HepG2 (cell line): ENCODE results near the gene CDC14B. TPM values are rescaled to one million over a fixed set of nuclear protein-coding genes. Genes with fewer than 3 reads are reported as not detected.

Experiments used
- ATF7-NPFF ChIP-seq: sonication (generic); formaldehyde crosslinking; IDR thresholded peaks from 2 replicates; pipeline ENCODE4 v1.8.1; 2023; ENCODE audit warnings: mild to moderate bottlenecking, low read depth, missing genetic modification reagents, moderate library complexity
- BRF2 ChIP-seq: sonication (generic); formaldehyde crosslinking; IDR thresholded peaks from 2 replicates; pipeline ENCODE4 v1.8.1; 2022; ENCODE audit warnings: mild to moderate bottlenecking, missing genetic modification reagents
- ETV5 ChIP-seq: IDR thresholded peaks from 2 replicates; pipeline ENCODE4 v1.6.1; 2018; ENCODE audit warnings: missing biosample characterization, missing genetic modification reagents, inconsistent platforms, borderline replicate concordance
- FOXK2 ChIP-seq: fragments of 450-650 bp; IDR thresholded peaks from 2 replicates; pipeline ENCODE4 v1.6.1; 2016
- GTF3A ChIP-seq: sonication (generic); formaldehyde crosslinking; conservative IDR thresholded peaks from 2 replicates; pipeline ENCODE4 v1.4.0; 2020; ENCODE audit warnings: mild to moderate bottlenecking, missing genetic modification reagents
- HMG20A ChIP-seq: IDR thresholded peaks from 2 replicates; pipeline ENCODE4 v1.6.1; 2016; ENCODE audit warnings: borderline replicate concordance
- KLF16 ChIP-seq, 2 experiments: sonication (generic) in 1 of 2; formaldehyde crosslinking in 1 of 2; IDR thresholded peaks; 2 replicates each; pipeline versions ENCODE4 v1.6.1 to v1.8.0; 2016 to 2023; ENCODE audit warnings: missing genetic modification reagents in 2 of 2, missing compliant biosample characterization in 1 of 2
- RFX5 ChIP-seq: IDR thresholded peaks from 2 replicates; pipeline ENCODE4 v1.6.1; 2011; ENCODE audit warnings: low read depth, low read length, improper control_type of control experiment
- RFXANK ChIP-seq: IDR thresholded peaks from 2 replicates; pipeline ENCODE4 v1.6.1; 2016
- SALL1 ChIP-seq: sonication (generic); formaldehyde crosslinking; IDR thresholded peaks from 2 replicates; pipeline ENCODE4 v1.8.0; 2022; ENCODE audit warnings: mild to moderate bottlenecking, missing genetic modification reagents
- SKI ChIP-seq: fragments of 450-650 bp; IDR thresholded peaks from one replicate; pipeline ENCODE4 v1.6.1; 2018; ENCODE audit warnings: mild to moderate bottlenecking; ENCODE audit not compliant: partially characterized antibody
- SNAPC4 ChIP-seq: sonication (generic); formaldehyde crosslinking; IDR thresholded peaks from 2 replicates; pipeline ENCODE4 v1.4.0; 2020; ENCODE audit warnings: mild to moderate bottlenecking, missing genetic modification reagents
- SP1 ChIP-seq, 2 experiments: fragments of 450-650 bp in 1 of 2; sonication (generic) in 1 of 2; formaldehyde crosslinking in 1 of 2; IDR thresholded peaks; 2 replicates each; pipeline versions ENCODE4 v1.4.0 to v1.6.1; 2016 to 2020; ENCODE audit warnings: missing genetic modification reagents in 1 of 2
- TGIF2 ChIP-seq: IDR thresholded peaks from 2 replicates; pipeline ENCODE4 v1.6.1; 2016; ENCODE audit warnings: control low read depth, missing compliant biosample characterization
- TP53 ChIP-seq: sonication (generic); formaldehyde crosslinking; conservative IDR thresholded peaks from 2 replicates; pipeline ENCODE4 v1.4.0; 2020; ENCODE audit warnings: missing genetic modification reagents
- ZIK1 ChIP-seq: sonication (generic); formaldehyde crosslinking; IDR thresholded peaks from 2 replicates; pipeline ENCODE4 v1.5.0; 2020; ENCODE audit warnings: mild to moderate bottlenecking, low read depth, missing genetic modification reagents, borderline replicate concordance
- ZNF292 ChIP-seq: sonication (generic); formaldehyde crosslinking; IDR thresholded peaks from 2 replicates; pipeline ENCODE4 v1.8.1; 2022; ENCODE audit warnings: mild to moderate bottlenecking, low read depth, missing genetic modification reagents, borderline replicate concordance
- ZNF382 ChIP-seq: sonication (generic); formaldehyde crosslinking; IDR thresholded peaks from 2 replicates; pipeline ENCODE4 v1.5.0; 2020; ENCODE audit warnings: missing genetic modification reagents, mild to moderate bottlenecking, borderline replicate concordance
- ZNF441 ChIP-seq: sonication (generic); formaldehyde crosslinking; IDR thresholded peaks from 2 replicates; pipeline ENCODE4 v1.7.0; 2021; ENCODE audit warnings: missing genetic modification reagents, borderline replicate concordance
- polyA plus RNA-seq, 8 experiments: library from polyadenylated mRNA; depleted of rRNA in 3 of 8; stranded (reverse) in 7 of 8; unstranded in 1 of 8; fragments of >200 nt; fragmentation: Illumina TruSeq in 4 of 8; extraction: Trizol in 4 of 8; gene quantifications; 2 replicates each; pipeline versions ENCODE4 v1.2.1 to v1.2.3, GENCODE V29; 2011 to 2016; ENCODE audit warnings: low read depth in 4 of 8, missing spikeins in 1 of 8, mixed read lengths in 1 of 8; ENCODE audit not compliant: insufficient read depth in 1 of 8
- total RNA-seq, 5 experiments: library from RNA; depleted of rRNA; stranded (reverse); fragments of >200 nt; fragmentation: Illumina TruSeq; extraction: Trizol; gene quantifications; 2 replicates each; pipeline ENCODE4 v1.2.3, GENCODE V29; 2016; ENCODE audit warnings: low read depth in 1 of 5
- TF ChIP-seq, protein P1 (sequence below): sonication (generic); formaldehyde crosslinking; IDR thresholded peaks from 2 replicates; pipeline ENCODE4 v1.4.0; 2020; ENCODE audit warnings: missing genetic modification reagents

Gene CDC14B
- total and polyA plus RNA-seq, 2 of the 13 experiments (the other 11 are each of a cell fraction or from before 2014, with no cell fraction given), result 25.8 to 33.3 TPM

- TF ChIP-seq ZNF382 (CRISPR knock-in tag) (no peak), SNAPC4 (CRISPR knock-in tag) (no peak), TGIF2 (CRISPR knock-in tag) (peak; percentile 70), KLF16 (CRISPR knock-in tag; IDR thresholded peaks at IDR 0.05) (peak in 1 of 2 experiments; percentile 70; a peak in 2 of 4 replicates), SKI (no peak), FOXK2 (no peak), ZIK1 (CRISPR knock-in tag) (no peak), ATF7-NPFF (CRISPR knock-in tag) (no peak), RFXANK (CRISPR knock-in tag) (0 out of 2 replicates have a peak, but pooled peaks have one; percentile 35), RFX5 (no peak), ZNF441 (CRISPR knock-in tag) (0 out of 2 replicates have a peak, but pooled peaks have one; percentile 34), GTF3A (CRISPR knock-in tag) (no peak), SP1 (IDR thresholded peaks at IDR 0.05) (no peak), SP1 (CRISPR knock-in tag; IDR thresholded peaks at IDR 0.05) (0 out of 2 replicates have a peak, but pooled peaks have one; percentile 16), HMG20A (CRISPR knock-in tag) (peak; percentile 82), BRF2 (no peak), ETV5 (peak; percentile 36; the same call in 1 of the 2 replicates), ZNF292 (CRISPR knock-in tag) (peak; percentile 99), SALL1 (CRISPR knock-in tag) (peak; percentile 93), TP53 (CRISPR knock-in tag) (no peak)
- TF ChIP-seq, protein P1, sequence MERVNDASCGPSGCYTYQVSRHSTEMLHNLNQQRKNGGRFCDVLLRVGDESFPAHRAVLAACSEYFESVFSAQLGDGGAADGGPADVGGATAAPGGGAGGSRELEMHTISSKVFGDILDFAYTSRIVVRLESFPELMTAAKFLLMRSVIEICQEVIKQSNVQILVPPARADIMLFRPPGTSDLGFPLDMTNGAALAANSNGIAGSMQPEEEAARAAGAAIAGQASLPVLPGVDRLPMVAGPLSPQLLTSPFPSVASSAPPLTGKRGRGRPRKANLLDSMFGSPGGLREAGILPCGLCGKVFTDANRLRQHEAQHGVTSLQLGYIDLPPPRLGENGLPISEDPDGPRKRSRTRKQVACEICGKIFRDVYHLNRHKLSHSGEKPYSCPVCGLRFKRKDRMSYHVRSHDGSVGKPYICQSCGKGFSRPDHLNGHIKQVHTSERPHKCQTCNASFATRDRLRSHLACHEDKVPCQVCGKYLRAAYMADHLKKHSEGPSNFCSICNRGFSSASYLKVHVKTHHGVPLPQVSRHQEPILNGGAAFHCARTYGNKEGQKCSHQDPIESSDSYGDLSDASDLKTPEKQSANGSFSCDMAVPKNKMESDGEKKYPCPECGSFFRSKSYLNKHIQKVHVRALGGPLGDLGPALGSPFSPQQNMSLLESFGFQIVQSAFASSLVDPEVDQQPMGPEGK, result no peak; the same call in none of the 2 replicates
Measured at GRCh38 chr9:96612105-96612965, 7.3 kb downstream of the CDC14B start (continued).
